GOT3 (cell line): ENCODE data around the gene LRBA.

Experiments used
- DNase-seq: peaks from one replicate; lab custom pipeline; 2025; ENCODE audit warnings: mixed read lengths; lab: John Stamatoyannopoulos, UW

Gene LRBA

GRCh38 chr4:150242820-150243458 lies 772.1 kb downstream of the LRBA start:
- DNase-seq, result no peak

- DNase-seq, result no peak
Observed at GRCh38 chr4:150240011-150240410, 775.1 kb downstream of the LRBA start.

GRCh38 chr4:150238591-150238990 lies 776.5 kb downstream of the LRBA start:
- no peak for DNase-seq

GRCh38 chr4:150237110-150237872 lies 777.8 kb downstream of the LRBA start:
- no peak for DNase-seq

- DNase-seq, result no peak
Observed at GRCh38 chr4:150236626-150237025, 778.5 kb downstream of the LRBA start.

GRCh38 chr4:150235808-150236271 lies 779.2 kb downstream of the LRBA start:
- DNase-seq, result no peak

- DNase-seq, result no peak
Observed at GRCh38 chr4:150235317-150235716, 779.8 kb downstream of the LRBA start.

GRCh38 chr4:150234246-150234645 lies 780.8 kb downstream of the LRBA start:
- DNase-seq, result no peak

GRCh38 chr4:150232029-150232428 lies 783.1 kb downstream of the LRBA start:
- no peak for DNase-seq

- DNase-seq, result no peak
Observed at GRCh38 chr4:150231107-150231770, 783.8 kb downstream of the LRBA start.

GRCh38 chr4:150230561-150230960 lies 784.5 kb downstream of the LRBA start:
- DNase-seq, result no peak

GRCh38 chr4:150229520-150229919 lies 785.6 kb downstream of the LRBA start:
- no peak for DNase-seq

- no peak for DNase-seq
Observed at GRCh38 chr4:150224896-150225591, 790.0 kb downstream of the LRBA start.

GRCh38 chr4:150219841-150220240 lies 795.2 kb downstream of the LRBA start:
- DNase-seq, result no peak

- DNase-seq, result no peak
Observed at GRCh38 chr4:150218447-150218846, 796.6 kb downstream of the LRBA start.

GRCh38 chr4:150217808-150218207 lies 797.3 kb downstream of the LRBA start:
- DNase-seq, result no peak

GRCh38 chr4:150217192-150217591 lies 797.9 kb downstream of the LRBA start:
- DNase-seq, result no peak

- no peak for DNase-seq
Observed at GRCh38 chr4:150216726-150217125, 798.4 kb downstream of the LRBA start.

- no peak for DNase-seq
Observed at GRCh38 chr4:150215601-150216000, 799.5 kb downstream of the LRBA start.
